H1 (cell line): ENCODE data around the gene NUDT9. TPM values are rescaled to one million over a fixed set of nuclear protein-coding genes. Genes with fewer than 3 reads are reported as not detected.
"Not testable (repeated sequence)": the region's sequence is repeated elsewhere in the genome, so short reads cannot be mapped to it uniquely, and the experiment has no call there.

Experiments
- CTCF ChIA-PET: fragments of 300-600 bp; sonication (Branson Sonifier 250); formaldehyde crosslinking; loops from one replicate; lab custom pipeline; 2021; ENCODE audit not compliant: partially characterized antibody; lab: Charles Lee
- POLR2A ChIA-PET: fragments of 300-600 bp; sonication (Branson Sonifier 250); formaldehyde crosslinking; loops from one replicate; lab custom pipeline; 2021; ENCODE audit warnings: inconsistent platforms; ENCODE audit not compliant: partially characterized antibody; lab: Charles Lee
- DNase-seq, 2 experiments: peaks; one replicate each; pipeline versions ENCODE4 v3.0.0 to v3.0.0-alpha.2; 2010 to 2022; ENCODE audit warnings: low spot score in 2 of 2, low read depth in 1 of 2, mixed read lengths in 1 of 2
- FAIRE-seq: peaks from 2 replicates; lab custom pipeline; 2011; peaks lifted over from hg19 to GRCh38; lab: Jason Lieb, UNC
- H2AFZ ChIP-seq: 2 replicates; pipeline ENCODE4 v1.8.1; 2012; ENCODE audit warnings: low read length, inconsistent platforms
- H2AK5ac ChIP-seq: 2 replicates; pipeline ENCODE4 v1.6.1; 2013; ENCODE audit warnings: low read depth, low read length
- H2BK120ac ChIP-seq: replicated peaks from 2 replicates; pipeline ENCODE3; 2013; ENCODE audit warnings: low read depth, low read length, inconsistent platforms
- H2BK12ac ChIP-seq: 2 replicates; pipeline ENCODE4 v1.6.1; 2013; ENCODE audit warnings: low read depth, low read length
- H2BK15ac ChIP-seq: 2 replicates; pipeline ENCODE4 v1.6.1; 2013; ENCODE audit warnings: low read length
- H2BK20ac ChIP-seq: 2 replicates; pipeline ENCODE4 v1.6.1; 2013; ENCODE audit warnings: low read length
- H2BK5ac ChIP-seq: 2 replicates; pipeline ENCODE4 v1.6.1; 2013; ENCODE audit warnings: low read depth, low read length
- H3K14ac ChIP-seq: 2 replicates; pipeline ENCODE4 v1.6.1; 2013; ENCODE audit warnings: inconsistent platforms; ENCODE audit not compliant: insufficient read length
- H3K18ac ChIP-seq: 2 replicates; pipeline ENCODE4 v1.6.1; 2013; ENCODE audit warnings: low read length; ENCODE audit errors: extremely low read depth
- H3K23ac ChIP-seq: 2 replicates; pipeline ENCODE4 v1.6.1; 2013; ENCODE audit warnings: inconsistent platforms; ENCODE audit not compliant: insufficient read length
- H3K23me2 ChIP-seq: 2 replicates; pipeline ENCODE4 v1.6.1; 2013; ENCODE audit warnings: low read depth, low read length
- H3K27ac ChIP-seq: 2 replicates; pipeline ENCODE4 v1.6.1; 2011; ENCODE audit warnings: low read depth, low read length, inconsistent platforms
- H3K27me3 ChIP-seq, 4 experiments: replicated peaks in 1 of 4; 1 replicate in 1 of 4; 2 replicates in 3 of 4; pipeline versions ENCODE4 v1.6.1 to v1.8.1; 2011 to 2013; ENCODE audit warnings: low read length in 3 of 4, mild to moderate bottlenecking in 3 of 4, inconsistent platforms in 2 of 4, mixed read lengths in 2 of 4, moderate library complexity in 1 of 4; ENCODE audit not compliant: control insufficient read depth in 3 of 4, insufficient read depth in 3 of 4; ENCODE audit errors: extremely low read depth in 1 of 4
- H3K36me3 ChIP-seq, 4 experiments: 2 replicates each; pipeline versions ENCODE4 v1.6.1 to v1.8.1; 2011 to 2013; ENCODE audit warnings: mild to moderate bottlenecking in 4 of 4, low read length in 3 of 4, moderate library complexity in 2 of 4, control low read depth in 1 of 4, inconsistent platforms in 1 of 4; ENCODE audit not compliant: insufficient read depth in 4 of 4, control insufficient read depth in 2 of 4
- H3K4ac ChIP-seq: replicated peaks from 2 replicates; pipeline ENCODE3; 2013; ENCODE audit warnings: low read length, low read depth, mixed read lengths, inconsistent platforms; ENCODE audit not compliant: insufficient read length
- H3K4me1 ChIP-seq, 4 experiments: replicated peaks in 1 of 4; 1 replicate in 1 of 4; 2 replicates in 3 of 4; pipeline versions ENCODE4 v1.6.1 to v1.8.1; 2011 to 2013; ENCODE audit warnings: low read length in 3 of 4, inconsistent platforms in 2 of 4, mixed read lengths in 1 of 4; ENCODE audit not compliant: insufficient read depth in 4 of 4, control insufficient read depth in 3 of 4
- H3K4me2 ChIP-seq, 2 experiments: 2 replicates each; pipeline versions ENCODE4 v1.6.1 to v1.8.1; 2011 to 2013; ENCODE audit warnings: low read depth in 2 of 2, low read length in 2 of 2, control low read depth in 1 of 2, inconsistent platforms in 1 of 2, mild to moderate bottlenecking in 1 of 2; ENCODE audit not compliant: insufficient read depth in 1 of 2
- H3K4me3 ChIP-seq, 4 experiments: fragments of 200-600, 300-600 bp in 1 of 4; sonication (generic), shearing (Covaris generic), sonication (Bioruptor Twin) in 1 of 4; 2 replicates each; pipeline versions ENCODE4 v1.5.1 to v1.8.1; 2011 to 2016; ENCODE audit warnings: low read length in 4 of 4, low read depth in 3 of 4, control low read depth in 2 of 4, inconsistent platforms in 2 of 4, mild to moderate bottlenecking in 2 of 4, mixed read lengths in 1 of 4, moderate library complexity in 1 of 4; ENCODE audit not compliant: insufficient read depth in 2 of 4; ENCODE audit errors: extremely low read depth in 1 of 4
- H3K56ac ChIP-seq: replicated peaks from 2 replicates; pipeline ENCODE3; 2013; ENCODE audit warnings: low read depth, mild to moderate bottlenecking, mixed read lengths, low read length, inconsistent platforms; ENCODE audit not compliant: insufficient read length
- H3K79me1 ChIP-seq: 2 replicates; pipeline ENCODE4 v1.6.1; 2013; ENCODE audit warnings: low read depth, low read length, control low read depth
- H3K79me2 ChIP-seq, 2 experiments: 2 replicates each; pipeline versions ENCODE4 v1.6.1 to v1.8.1; 2012 to 2013; ENCODE audit warnings: low read length in 2 of 2, mild to moderate bottlenecking in 2 of 2, inconsistent platforms in 1 of 2; ENCODE audit not compliant: insufficient read depth in 2 of 2, control insufficient read depth in 1 of 2
- H3K9ac ChIP-seq, 4 experiments: replicated peaks in 1 of 4; 1 replicate in 1 of 4; 2 replicates in 3 of 4; pipeline versions ENCODE4 v1.6.1 to v1.8.1; 2011 to 2013; ENCODE audit warnings: low read depth in 3 of 4, low read length in 3 of 4, control low read depth in 2 of 4, mild to moderate bottlenecking in 2 of 4, moderate library complexity in 2 of 4, inconsistent platforms in 1 of 4; ENCODE audit errors: extremely low read depth in 1 of 4
- H3K9me3 ChIP-seq, 2 experiments: 2 replicates each; pipeline versions ENCODE4 v1.6.1 to v1.8.1; 2012 to 2013; ENCODE audit warnings: mild to moderate bottlenecking in 2 of 2, moderate library complexity in 2 of 2, control low read depth in 1 of 2, inconsistent platforms in 1 of 2, low read depth in 1 of 2, low read length in 1 of 2, mixed read lengths in 1 of 2; ENCODE audit not compliant: insufficient read depth in 2 of 2
- H4K20me1 ChIP-seq, 2 experiments: replicated peaks in 1 of 2; 2 replicates each; pipeline versions ENCODE3 to v1.8.1; 2011 to 2013; ENCODE audit warnings: inconsistent platforms in 2 of 2, low read length in 2 of 2, mild to moderate bottlenecking in 1 of 2; ENCODE audit not compliant: insufficient read depth in 2 of 2, control insufficient read depth in 1 of 2
- H4K5ac ChIP-seq: 2 replicates; pipeline ENCODE4 v1.6.1; 2013; ENCODE audit warnings: low read length, low read depth, mixed read lengths, inconsistent platforms; ENCODE audit not compliant: insufficient read length
- H4K8ac ChIP-seq: 2 replicates; pipeline ENCODE4 v1.8.0; 2013; ENCODE audit warnings: mild to moderate bottlenecking, moderate library complexity, low read length, inconsistent platforms; ENCODE audit not compliant: insufficient read depth; ENCODE audit errors: extremely low read depth
- H4K91ac ChIP-seq: replicated peaks from 2 replicates; pipeline ENCODE3; 2013; ENCODE audit warnings: low read length, mixed read lengths, inconsistent platforms; ENCODE audit not compliant: insufficient read length
- WGBS, 2 experiments: shearing (Covaris generic) in 1 of 2; methylation state at CpG; one replicate each; pipeline versions ENCODE4 v1.1.6 to v1.1.7; 2013 to 2015; ENCODE audit warnings: low lambda C conversion rate in 2 of 2, mixed read lengths in 2 of 2, inconsistent platforms in 1 of 2, low coverage in 1 of 2, missing lambda C conversion rate in 1 of 2; ENCODE audit not compliant: insufficient replicate concordance in 2 of 2, insufficient coverage in 1 of 2, insufficient read length in 1 of 2; ENCODE audit errors: extremely low coverage in 1 of 2, missing lambda C conversion rate in 1 of 2; 5-methylcytosine and 5-hydroxymethylcytosine counted together
- polyA plus RNA-seq, 7 experiments: library from polyadenylated mRNA; depleted of rRNA in 3 of 7; stranded (reverse) in 5 of 7; unstranded in 2 of 7; fragments of >200 nt in 5 of 7; fragments of 200-250 nt in 2 of 7; gene quantifications; 1 replicate in 5 of 7; 2 replicates in 1 of 7; 4 replicates in 1 of 7; pipeline versions ENCODE4 v1.2.1 to v1.2.3, GENCODE V29; 2011 to 2013; ENCODE audit warnings: missing spikeins in 2 of 7, mixed read lengths in 2 of 7
- total RNA-seq: library from RNA; stranded (reverse); fragmentation: NEBNext Ultra II Directional; extraction: Animal tissue kit (Norgen Biotek cat#: 25700); gene quantifications from 2 replicates; pipeline ENCODE4 v1.2.1, GENCODE V29; 2021

Gene NUDT9
- total and polyA plus RNA-seq, 2 of the 8 experiments (the other 6 are each of a cell fraction or from before 2014, with no cell fraction given) = 13.2 to 27.6 TPM

GRCh38 chr4:87483247-87483646 is 60.9 kb downstream of the NUDT9 start:
- H3K79me1 ChIP-seq, POLR2A ChIA-PET, H3K4me2 ChIP-seq, H2BK12ac ChIP-seq, H3K4ac ChIP-seq, H3K27me3 ChIP-seq, H2AFZ ChIP-seq, H2BK15ac ChIP-seq, FAIRE-seq, H4K8ac ChIP-seq, H3K9ac ChIP-seq, H3K9me3 ChIP-seq, H3K4me3 ChIP-seq, H2AK5ac ChIP-seq, H4K5ac ChIP-seq, H2BK5ac ChIP-seq, DNase-seq, H4K20me1 ChIP-seq, H3K4me1 ChIP-seq, H2BK120ac ChIP-seq, H3K23me2 ChIP-seq, H3K23ac ChIP-seq, H3K79me2 ChIP-seq, H3K56ac ChIP-seq, H3K27ac ChIP-seq, H2BK20ac ChIP-seq, H3K36me3 ChIP-seq, H4K91ac ChIP-seq, H3K18ac ChIP-seq, H3K14ac ChIP-seq: not testable (repeated sequence)
- CTCF ChIA-PET = interaction anchor here (1.3 to 1.6 kb wide), 3 partner anchors 14 to 129 kb away, joined by 3 to 7 read pairs (median 6); no protein-coding TSS in a partner anchor

- H3K4ac ChIP-seq, H3K18ac ChIP-seq, H3K23me2 ChIP-seq, FAIRE-seq, H2AK5ac ChIP-seq, H2BK5ac ChIP-seq, H3K79me2 ChIP-seq, H3K9ac ChIP-seq, H2BK20ac ChIP-seq, H2BK120ac ChIP-seq, H4K8ac ChIP-seq, H3K27ac ChIP-seq, H3K23ac ChIP-seq, H3K36me3 ChIP-seq, POLR2A ChIA-PET, H3K27me3 ChIP-seq, H2BK12ac ChIP-seq, H2BK15ac ChIP-seq, H3K14ac ChIP-seq, H3K4me2 ChIP-seq, H4K5ac ChIP-seq, H4K91ac ChIP-seq, H4K20me1 ChIP-seq, DNase-seq, H2AFZ ChIP-seq, H3K4me3 ChIP-seq, H3K79me1 ChIP-seq, H3K56ac ChIP-seq, H3K4me1 ChIP-seq, H3K9me3 ChIP-seq: not testable (repeated sequence)
- CTCF ChIA-PET = interaction anchor here (0.9 to 1.3 kb wide), 2 partner anchors 9 to 10 kb away, joined by 3 to 5 read pairs; no protein-coding TSS in a partner anchor
- WGBS, 2 experiments = 90% methylated on average over 4 of the region's 4 CpGs; no CpG with 5 or more reads in 1 of the 2 experiments
These were observed 66.3 kb downstream of the NUDT9 start for GRCh38 chr4:87488666-87489065.
